NCI-H2196 (cell line): ENCODE results near the gene VIT.
A peak's percentile ranks its signal among the peaks of the same experiment; 100 is the strongest.

Experiments used
- DNase-seq: peaks from one replicate; lab custom pipeline; 2025; ENCODE audit not compliant: unreplicated experiment; lab: John Stamatoyannopoulos, UW

VIT gene

GRCh38 chr2:36696533-36696932 is at the start of gene VIT:
Gene VIT (plus strand): TSS chr2:36696707. CDS start chr2:36716371, 19,664 bp downstream.
- no peak for DNase-seq

- DNase-seq = peak; percentile 54
Measured at GRCh38 chr2:36650031-36650829, 46.3 kb upstream of the VIT start.

GRCh38 chr2:36653155-36653554 is 43.4 kb upstream of the VIT start:
- no peak for DNase-seq

DNA sequence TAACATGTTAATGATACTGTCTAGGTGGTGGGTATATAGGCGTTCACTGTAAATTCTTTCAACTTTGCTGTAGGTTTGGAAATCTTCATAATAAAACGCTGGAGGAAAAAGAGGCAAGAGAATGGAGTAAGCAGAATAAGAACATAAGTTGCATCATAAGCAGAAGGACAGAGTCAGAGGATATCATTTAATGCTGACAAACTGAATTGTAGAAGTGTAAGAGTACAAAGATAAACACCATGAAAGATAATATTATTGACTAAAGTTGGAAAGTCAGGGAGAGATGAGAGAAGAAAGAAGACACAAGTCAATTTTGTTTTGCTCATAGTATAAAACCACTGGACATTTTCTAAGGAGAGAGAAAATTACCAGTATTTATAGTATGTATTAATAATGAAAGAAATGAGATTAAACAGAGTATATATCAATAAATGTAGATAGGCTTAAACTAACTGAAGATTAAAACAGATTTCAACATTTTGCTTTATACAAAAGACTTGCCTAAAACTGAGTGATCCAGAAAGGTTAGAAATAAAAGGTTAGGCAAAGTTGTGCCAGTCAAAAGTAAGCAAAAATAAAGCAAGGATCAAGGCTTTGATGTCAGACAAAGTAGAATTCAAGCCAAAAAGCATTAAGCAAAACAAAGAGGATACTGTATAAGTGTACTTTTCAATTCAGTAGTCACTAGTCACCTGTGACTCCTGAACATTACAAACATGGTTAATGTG is 42.4 kb upstream of the VIT start:
- DNase-seq = no peak

GRCh38 chr2:36655453-36655852 is 41.1 kb upstream of the VIT start:
- DNase-seq = no peak

DNA sequence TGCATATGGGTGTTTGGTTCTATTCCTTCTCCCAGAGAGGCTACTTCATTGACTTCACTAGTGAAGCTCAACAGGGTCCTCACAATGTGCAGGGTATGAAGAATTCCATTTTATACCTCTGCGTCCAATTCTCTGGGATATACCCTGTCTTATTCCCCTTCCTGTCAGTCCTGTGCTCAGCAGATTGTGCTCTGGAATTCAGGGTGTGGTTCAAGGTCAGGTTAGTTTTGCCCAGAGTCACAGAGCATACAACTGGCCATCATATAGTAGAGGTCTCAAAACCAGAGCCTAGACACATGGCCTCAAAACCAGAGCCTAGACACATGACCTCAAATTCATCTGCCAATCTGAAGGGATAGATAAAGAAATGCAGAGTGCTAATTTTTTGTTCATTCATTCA is 38.8 kb upstream of the VIT start:
- DNase-seq = no peak

GRCh38 chr2:36658277-36658748 is 38.2 kb upstream of the VIT start:
- no peak for DNase-seq

GRCh38 chr2:36659218-36659617 is 37.3 kb upstream of the VIT start:
- no peak for DNase-seq

DNA sequence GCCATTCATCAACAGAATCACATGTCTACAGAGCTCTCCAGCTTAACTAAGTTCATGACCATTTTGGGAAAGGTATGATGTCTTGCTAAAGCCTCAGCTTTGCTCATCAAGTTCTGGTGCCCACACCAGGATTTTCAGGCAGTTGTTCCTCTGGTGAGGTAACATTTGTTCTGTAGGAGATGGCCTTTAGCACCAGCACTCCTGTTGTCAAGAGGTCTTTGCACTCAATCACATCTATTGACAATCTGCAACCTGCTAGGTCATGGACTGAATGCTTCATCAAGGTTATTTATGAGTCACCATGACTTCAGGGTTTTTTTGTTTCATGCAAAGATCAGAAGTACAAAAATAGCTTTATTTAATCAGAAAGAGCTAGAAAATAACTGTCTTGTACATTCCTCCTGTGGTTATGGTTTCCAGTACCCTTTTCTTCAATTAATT is 36.6 kb upstream of the VIT start:
- DNase-seq = no peak

DNA sequence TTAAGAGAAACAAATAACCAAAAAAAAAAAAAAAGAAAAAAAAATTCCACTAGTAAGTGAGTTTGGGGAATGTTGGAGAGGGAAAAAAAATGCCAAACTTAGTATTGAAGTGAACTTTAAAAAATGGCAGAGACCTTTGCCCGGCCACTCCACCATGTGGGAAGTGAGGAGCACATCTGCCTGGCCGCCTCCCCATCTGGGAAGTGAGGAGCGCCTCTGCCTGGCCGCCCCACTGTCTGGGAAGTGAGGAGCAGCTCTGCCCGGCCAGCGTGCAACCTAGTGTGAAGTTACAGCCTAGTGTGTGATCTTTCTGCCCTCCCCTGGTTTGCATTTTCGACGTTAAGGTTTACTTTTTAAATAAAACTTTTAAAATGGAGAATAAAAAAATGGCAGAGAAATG is 33.9 kb upstream of the VIT start:
- DNase-seq = no peak

GRCh38 chr2:36663295-36663694 is 33.2 kb upstream of the VIT start:
- DNase-seq = no peak

GRCh38 chr2:36663851-36664695 is 32.4 kb upstream of the VIT start:
- peak; percentile 49 for DNase-seq

DNA sequence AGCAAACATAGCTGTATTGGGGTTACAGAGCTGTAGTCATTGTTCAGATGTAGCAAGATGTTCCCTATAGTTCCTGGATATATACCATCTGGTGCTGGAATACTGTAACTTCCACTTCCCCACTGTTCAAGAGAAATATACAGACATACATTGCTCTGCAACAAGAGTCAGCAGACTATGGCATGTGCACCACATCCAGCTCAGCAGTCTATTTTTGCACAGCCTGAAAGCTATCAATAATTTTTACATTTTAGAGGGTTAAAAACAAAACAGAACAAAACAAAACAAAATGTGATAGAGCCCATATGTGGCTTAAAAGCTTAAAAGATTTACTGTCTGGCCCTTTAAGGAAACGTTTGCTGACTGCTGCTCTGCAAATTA is 31.8 kb upstream of the VIT start:
- DNase-seq = no peak

- DNase-seq = no peak
Measured at GRCh38 chr2:36667931-36668330, 28.6 kb upstream of the VIT start.

GRCh38 chr2:36670881-36671595 is 25.5 kb upstream of the VIT start:
- DNase-seq = no peak

DNA sequence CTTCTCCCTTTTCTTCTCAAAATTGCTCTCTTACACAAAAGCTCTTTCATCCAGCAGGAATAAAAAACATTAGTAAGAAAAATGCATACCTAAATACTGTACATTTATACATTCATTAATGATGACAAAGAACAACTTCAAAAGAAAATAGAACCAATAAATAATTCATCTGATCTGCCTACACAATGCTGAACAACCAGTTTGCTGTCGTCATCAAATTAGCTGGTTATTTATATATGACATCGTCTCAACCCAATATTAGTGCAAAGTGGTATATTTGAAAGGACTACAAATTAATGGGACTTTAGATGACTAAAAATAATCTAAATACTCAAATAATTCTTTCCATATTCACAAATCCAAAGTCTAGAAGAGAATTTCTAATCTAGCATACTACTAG is 24.8 kb upstream of the VIT start:
- no peak for DNase-seq

- peak; percentile 22 for DNase-seq
Measured at GRCh38 chr2:36672199-36672598, 24.3 kb upstream of the VIT start.

GRCh38 chr2:36675579-36676282 is 20.8 kb upstream of the VIT start:
- DNase-seq = no peak

DNA sequence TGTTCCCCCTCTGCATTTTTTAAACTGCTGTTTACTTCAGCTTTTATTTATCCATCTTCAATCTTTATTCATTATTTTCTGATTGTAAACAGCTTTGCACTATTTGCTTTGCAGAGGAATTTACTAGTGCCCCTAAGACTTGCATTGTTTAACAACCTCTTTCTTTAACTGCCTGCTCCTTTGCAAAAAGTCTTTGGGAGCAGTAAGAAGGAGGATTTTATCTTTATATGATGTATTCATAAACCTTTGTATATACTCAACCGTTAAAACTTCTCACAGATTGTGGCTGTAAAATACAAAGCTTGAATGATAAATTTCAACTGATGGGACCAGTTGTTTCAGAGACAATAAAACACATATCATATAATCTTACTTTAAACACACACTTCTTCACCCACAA is 20.1 kb upstream of the VIT start:
- no peak for DNase-seq

- DNase-seq = no peak
Measured at GRCh38 chr2:36677386-36677785, 19.1 kb upstream of the VIT start.
